SK-N-SH (cell line): ENCODE measurements around the gene SIGLECL1. TPM values are rescaled to one million over a fixed set of nuclear protein-coding genes. Genes with fewer than 3 reads are reported as not detected.
"Not testable (repeated sequence)": the region's sequence is repeated elsewhere in the genome, so short reads cannot be mapped to it uniquely, and the experiment has no call there.

Experiments used
- CTCF ChIA-PET: fragments of 300-600, 350-600 bp; formaldehyde crosslinking; extraction: SDS; loops from one replicate; lab custom pipeline; 2021; lab: Yijun Ruan, JAX
- POLR2A ChIA-PET: fragments of 350-600 bp; sonication (Branson Sonifier 250); formaldehyde crosslinking; extraction: SDS; loops from one replicate; lab custom pipeline; 2020; ENCODE audit warnings: antibody characterized with exemption, inconsistent platforms; lab: Yijun Ruan, JAX
- DNase-seq: peaks from one replicate; pipeline ENCODE4 v3.0.0; 2012
- H2AFZ ChIP-seq: fragments of 200-600 bp; sonication (generic); 2 replicates; pipeline ENCODE4 v1.8.1; 2016; ENCODE audit warnings: antibody characterized with exemption, mild to moderate bottlenecking, low read depth
- H3F3A ChIP-seq: fragments of 200-600 bp; sonication (generic); replicated peaks from 2 replicates; pipeline ENCODE3; 2016; ENCODE audit warnings: antibody characterized with exemption, mild to moderate bottlenecking; ENCODE audit not compliant: insufficient read depth
- H3K27ac ChIP-seq, 2 experiments: fragments of 200-500 bp in 1 of 2; fragments of 200-600 bp in 1 of 2; sonication (Bioruptor generic) in 1 of 2; sonication (generic), shearing (Covaris generic) in 1 of 2; 2 replicates each; pipeline versions ENCODE4 v1.5.1 to v1.6.1; 2014 to 2016; ENCODE audit warnings: low read depth in 2 of 2, inconsistent platforms in 1 of 2, low read length in 1 of 2, mild to moderate bottlenecking in 1 of 2, mixed read lengths in 1 of 2
- H3K27me3 ChIP-seq: fragments of 200-600 bp; sonication (generic), shearing (Covaris generic); 2 replicates; pipeline ENCODE4 v1.6.1; 2016; ENCODE audit warnings: mixed run types; ENCODE audit not compliant: insufficient read depth
- H3K36me3 ChIP-seq, 2 experiments: fragments of 200-500 bp in 1 of 2; fragments of 200-600 bp in 1 of 2; sonication (Bioruptor generic) in 1 of 2; sonication (generic) in 1 of 2; replicated peaks in 1 of 2; 2 replicates each; pipeline versions ENCODE3 to v1.5.1; 2014 to 2016; ENCODE audit warnings: low read length in 1 of 2, mild to moderate bottlenecking in 1 of 2; ENCODE audit not compliant: insufficient read depth in 2 of 2, control insufficient read depth in 1 of 2
- H3K4me1 ChIP-seq, 2 experiments: fragments of 200-500 bp in 1 of 2; fragments of 200-600 bp in 1 of 2; sonication (Bioruptor generic) in 1 of 2; sonication (generic), shearing (Covaris generic) in 1 of 2; 2 replicates each; pipeline versions ENCODE4 v1.5.1 to v1.6.1; 2014 to 2016; ENCODE audit warnings: low read depth in 1 of 2, low read length in 1 of 2, mixed run types in 1 of 2; ENCODE audit not compliant: insufficient read depth in 2 of 2, control insufficient read depth in 1 of 2
- H3K4me2 ChIP-seq: fragments of 200-600 bp; sonication (generic), shearing (Covaris generic); 2 replicates; pipeline ENCODE4 v1.6.1; 2017; ENCODE audit warnings: mixed run types
- H3K4me3 ChIP-seq, 2 experiments: fragments of 200-500 bp in 1 of 2; fragments of 200-600 bp in 1 of 2; sonication (Bioruptor generic) in 1 of 2; sonication (generic), shearing (Covaris generic) in 1 of 2; 2 replicates each; pipeline versions ENCODE4 v1.5.1 to v1.8.1; 2014 to 2016; ENCODE audit warnings: low read depth in 2 of 2, inconsistent platforms in 1 of 2, low read length in 1 of 2, mild to moderate bottlenecking in 1 of 2, mixed read lengths in 1 of 2, moderate library complexity in 1 of 2
- H3K79me2 ChIP-seq: fragments of 200-600 bp; sonication (generic); 2 replicates; pipeline ENCODE4 v1.8.1; 2017; ENCODE audit warnings: mild to moderate bottlenecking; ENCODE audit not compliant: insufficient read depth
- H3K9ac ChIP-seq: fragments of 200-600 bp; sonication (generic); 2 replicates; pipeline ENCODE4 v1.6.1; 2017; ENCODE audit warnings: mixed run types
- H3K9me2 ChIP-seq: fragments of 200-600 bp; sonication (generic); 2 replicates; pipeline ENCODE4 v1.6.1; 2017; ENCODE audit warnings: mixed run types
- H3K9me3 ChIP-seq: fragments of 200-600 bp; sonication (generic); 2 replicates; pipeline ENCODE4 v1.6.1; 2017; ENCODE audit warnings: mixed run types, mild to moderate bottlenecking, moderate library complexity
- H4K20me1 ChIP-seq: fragments of 200-600 bp; sonication (generic); 2 replicates; pipeline ENCODE4 v1.6.1; 2017; ENCODE audit warnings: mild to moderate bottlenecking, mixed run types; ENCODE audit not compliant: insufficient read depth
- CTCF ChIP-seq: fragments of 200-600 bp; sonication (generic); IDR thresholded peaks from 2 replicates; pipeline ENCODE4 v1.6.1; 2017; ENCODE audit warnings: antibody characterized with exemption, mild to moderate bottlenecking, moderate library complexity
- FOXM1 ChIP-seq: IDR thresholded peaks from 2 replicates; pipeline ENCODE4 v1.4.0; 2012; ENCODE audit warnings: low read depth, mild to moderate bottlenecking
- GABPA ChIP-seq: IDR thresholded peaks from 2 replicates; pipeline ENCODE4 v1.4.0; 2012; ENCODE audit warnings: low read depth, mild to moderate bottlenecking
- GATA2 ChIP-seq: sonication (generic); formaldehyde crosslinking; IDR thresholded peaks from 2 replicates; pipeline ENCODE4 v1.5.0; 2020; ENCODE audit warnings: mild to moderate bottlenecking, missing genetic modification reagents
- JUND ChIP-seq: IDR thresholded peaks from 2 replicates; pipeline ENCODE4 v1.4.0; 2012
- MXI1 ChIP-seq: IDR thresholded peaks from 2 replicates; pipeline ENCODE4 v1.6.1; 2012; ENCODE audit warnings: mild to moderate bottlenecking, low read depth, low read length, improper control_type of control experiment
- NFIC ChIP-seq: IDR thresholded peaks from 2 replicates; pipeline ENCODE4 v1.4.0; 2012; ENCODE audit warnings: borderline replicate concordance
- NRF1 ChIP-seq: IDR thresholded peaks from 2 replicates; pipeline ENCODE4 v1.6.1; 2012; ENCODE audit warnings: low read depth, mild to moderate bottlenecking, low read length
- PBX3 ChIP-seq: IDR thresholded peaks from 2 replicates; pipeline ENCODE4; 2012
- RCOR1 ChIP-seq: fragments of 150-350 bp; IDR thresholded peaks from 2 replicates; pipeline ENCODE4 v1.6.1; 2017; ENCODE audit warnings: antibody characterized with exemption, low read length
- RXRA ChIP-seq: IDR thresholded peaks from 2 replicates; pipeline ENCODE4 v1.4.0; 2012; ENCODE audit warnings: low read depth, mild to moderate bottlenecking, borderline replicate concordance
- YY1 ChIP-seq: IDR thresholded peaks from 2 replicates; pipeline ENCODE4 v1.4.0; 2012; ENCODE audit warnings: low read depth, mild to moderate bottlenecking
- WGBS: methylation state at CpG from one replicate; pipeline ENCODE4 v1.1.6; 2017; ENCODE audit warnings: low lambda C conversion rate; 5-methylcytosine and 5-hydroxymethylcytosine counted together
- polyA plus RNA-seq, 3 experiments: library from polyadenylated mRNA; depleted of rRNA; stranded (reverse); fragments of >200 nt; gene quantifications; 2 replicates each; pipeline ENCODE4 v1.2.3, GENCODE V29; 2012

Gene SIGLECL1
- polyA plus RNA-seq, 1 of the 3 experiments (the other 2 are of a cell fraction), result not detected

- H3K4me3 ChIP-seq, H3K9ac ChIP-seq, H3K27ac ChIP-seq, H3K27me3 ChIP-seq, H3K9me2 ChIP-seq, H4K20me1 ChIP-seq, H3F3A ChIP-seq, POLR2A ChIA-PET, CTCF ChIA-PET, H3K9me3 ChIP-seq, H3K79me2 ChIP-seq, H3K36me3 ChIP-seq, H3K4me1 ChIP-seq, H3K4me2 ChIP-seq, DNase-seq: not testable (repeated sequence)
- TF ChIP-seq GABPA, result peak; percentile 40
- peak overlapping the region; percentile 11; the same call in 1 of the 2 replicates for H2AFZ ChIP-seq
- WGBS, result 6% methylated on average over 11 of the region's 13 CpGs
These were observed 40.0 kb upstream of the SIGLECL1 start for GRCh38 chr19:51210874-51211361.

- H2AFZ ChIP-seq, result no peak overlapping the region
- DNase-seq, result no peak
These were observed 39.0 kb upstream of the SIGLECL1 start for GRCh38 chr19:51211833-51212232.

GRCh38 chr19:51219307-51219706, 31.6 kb upstream of the SIGLECL1 start:
- 0% methylated on average over 1 of the region's 1 CpG for WGBS
- ChIA-PET POLR2A (no interaction called here), CTCF (no interaction called here)
- Histone ChIP-seq H3F3A (no peaks in the 10 kb centered on the region), H3K4me2 (no peak overlapping the region), H3K4me3 (no peak overlapping the region), H3K36me3 (no peaks in the 10 kb centered on the region), H3K27ac (no peak overlapping the region), H2AFZ (no peak overlapping the region), H3K9me3 (no peaks in the 10 kb centered on the region), H3K79me2 (no peaks in the 10 kb centered on the region), H3K27me3 (no peaks in the 10 kb centered on the region; the same call in 1 of the 2 replicates), H3K9ac (no peak overlapping the region), H3K9me2 (no peaks in the 10 kb centered on the region), H4K20me1 (no peaks in the 10 kb centered on the region), H3K4me1 (no peaks in the 10 kb centered on the region)
- DNase-seq, result no peak
- TF ChIP-seq FOXM1 (no peak), GATA2 (CRISPR knock-in tag) (no peak), YY1 (no peak), PBX3 (no peak), CTCF (no peak), RXRA (no peak)

More at GRCh38 chr19:51211833-51212232, 39.0 kb upstream of the SIGLECL1 start:
- ChIA-PET POLR2A (no interaction called here), CTCF (no interaction called here)
- Histone ChIP-seq H3K36me3 (no peaks in the 10 kb centered on the region), H3K4me1 (no peaks in the 10 kb centered on the region), H3K27ac (no peak overlapping the region), H3K79me2 (no peaks in the 10 kb centered on the region), H3K9me2 (no peaks in the 10 kb centered on the region), H3K27me3 (no peaks in the 10 kb centered on the region; the same call in 1 of the 2 replicates), H3F3A (no peaks in the 10 kb centered on the region), H4K20me1 (no peaks in the 10 kb centered on the region), H3K4me3 (no peak overlapping the region), H3K9me3 (no peaks in the 10 kb centered on the region), H3K4me2 (no peak overlapping the region)
- WGBS, result 7% methylated on average over 8 of the region's 9 CpGs
- TF ChIP-seq MXI1 (no peak), CTCF (no peak), JUND (no peak), GATA2 (CRISPR knock-in tag) (no peak), GABPA (no peak), NRF1 (no peak), RCOR1 (no peak), NFIC (no peak)
- TF ChIP-seq, all 33 proteins: peak for 0
- no peak overlapping the region for H3K9ac ChIP-seq
